Measurements from ENCODE around the gene CEP97.
"Not testable (repeated sequence)": the region's sequence is repeated elsewhere in the genome, so short reads cannot be mapped to it uniquely, and the experiment has no call there.

Gene CEP97

DNA sequence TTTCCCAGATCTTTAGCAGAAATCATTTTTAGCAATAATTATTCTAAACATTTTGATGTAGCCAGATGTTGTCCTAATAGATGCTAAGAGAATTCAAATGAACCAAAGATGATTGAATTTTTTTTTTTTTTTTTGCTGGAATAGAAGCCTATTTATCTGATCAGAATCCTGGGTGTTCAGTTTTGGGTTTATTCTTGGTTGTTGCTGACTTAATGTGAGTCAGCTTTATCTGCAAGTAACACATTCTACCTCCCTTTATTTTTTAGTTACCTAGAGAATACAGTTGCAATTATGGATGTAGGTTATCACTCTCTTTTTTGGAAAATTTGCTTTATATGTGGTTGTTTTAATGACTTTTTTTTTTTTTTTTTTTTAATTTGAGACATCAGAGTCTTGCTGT is 6.4 kb downstream of the CEP97 start:
- no peaks in the 10 kb centered on the region for H4K20me1 ChIP-seq (ENCODE audit: insufficient read depth, low read length)
- peaks cover 5% of the 10 kb centered on the region for H3K4me1 ChIP-seq (ENCODE audit: low read length)
- H3K9me3 ChIP-seq (ENCODE audit: insufficient read depth, low read length): no peaks in the 10 kb centered on the region
- H3K4me3 ChIP-seq (ENCODE audit: low read length): no peak overlapping the region
- peaks cover 26% of the 10 kb centered on the region for H3K36me3 ChIP-seq (replicated peaks; ENCODE audit: low read depth, low read length)
- peaks cover 3% of the 10 kb centered on the region; the same call in 1 of the 2 replicates for H3K79me2 ChIP-seq (ENCODE audit: low read length)
- H3K4me2 ChIP-seq (ENCODE audit: low read length): no peak overlapping the region
- H3K9ac ChIP-seq (ENCODE audit: low read length): no peak overlapping the region
- no peaks in the 10 kb centered on the region for H3K27me3 ChIP-seq (ENCODE audit: low read depth, low read length)
- no peak overlapping the region for H2AFZ ChIP-seq (ENCODE audit: low read depth, low read length)
- no peak overlapping the region for H3K27ac ChIP-seq (ENCODE audit: low read length)
- TF ChIP-seq CTCF (IDR thresholded peaks at IDR 0.05; ENCODE audit: low read depth, low read length) (no peak), EZH2phosphoT487 (IDR thresholded peaks at IDR 0.05; ENCODE audit: low read depth) (no peak)

- H3K4me1 ChIP-seq (ENCODE audit: low read length): no peaks in the 10 kb centered on the region
- no peaks in the 10 kb centered on the region for H3K79me2 ChIP-seq (ENCODE audit: low read length)
- H3K9ac ChIP-seq (ENCODE audit: low read length): no peak overlapping the region
- H3K4me3 ChIP-seq (ENCODE audit: low read length): no peak overlapping the region
- H3K27me3 ChIP-seq (ENCODE audit: low read depth, low read length): no peaks in the 10 kb centered on the region
- H3K4me2 ChIP-seq (ENCODE audit: low read length): no peak overlapping the region
- no peak overlapping the region for H3K27ac ChIP-seq (ENCODE audit: low read length)
- no peak overlapping the region for H2AFZ ChIP-seq (ENCODE audit: low read depth, low read length)
- H4K20me1 ChIP-seq (ENCODE audit: insufficient read depth, low read length): no peaks in the 10 kb centered on the region
- TF ChIP-seq CTCF (IDR thresholded peaks at IDR 0.05; ENCODE audit: low read depth, low read length) (no peak), EZH2phosphoT487 (IDR thresholded peaks at IDR 0.05; ENCODE audit: low read depth) (no peak)
- H3K36me3 ChIP-seq (replicated peaks; ENCODE audit: low read depth, low read length): peaks cover 23% of the 10 kb centered on the region
- no peaks in the 10 kb centered on the region for H3K9me3 ChIP-seq (ENCODE audit: insufficient read depth, low read length)
Measured at GRCh38 chr3:101732240-101732641, 7.8 kb downstream of the CEP97 start.

DNA sequence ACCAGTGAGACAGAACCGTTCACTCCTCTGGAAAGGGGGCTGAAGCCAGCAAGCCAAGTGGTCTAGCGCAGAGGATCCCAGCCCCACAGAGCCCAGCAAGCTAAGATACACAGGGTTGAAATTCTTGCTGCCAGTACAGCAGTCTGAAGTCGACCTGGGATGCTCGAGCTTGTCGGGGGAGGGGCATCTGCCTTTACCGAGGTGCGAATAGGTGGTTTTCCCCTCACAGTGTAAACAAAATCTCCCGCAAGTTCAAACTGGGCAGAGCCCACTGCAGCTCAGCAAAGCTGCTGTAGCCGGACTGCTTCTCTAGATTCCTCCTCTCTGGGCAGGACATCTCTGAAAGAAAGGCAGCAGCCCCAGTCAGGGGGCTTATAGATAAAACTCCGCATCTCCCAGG is 11.4 kb downstream of the CEP97 start:
- no peak for TF ChIP-seq EZH2phosphoT487 (IDR thresholded peaks at IDR 0.05; ENCODE audit: low read depth)
- Histone ChIP-seq H3K4me3 (ENCODE audit: low read length) (no peak overlapping the region), H3K27me3 (ENCODE audit: low read depth, low read length) (no peaks in the 10 kb centered on the region), H3K9ac (ENCODE audit: low read length) (no peak overlapping the region), H3K27ac (ENCODE audit: low read length) (no peak overlapping the region), H3K4me2 (ENCODE audit: low read length) (no peak overlapping the region), H3K4me1 (ENCODE audit: low read length) (no peaks in the 10 kb centered on the region), H3K79me2 (ENCODE audit: low read length) (no peaks in the 10 kb centered on the region), H2AFZ (ENCODE audit: low read depth, low read length) (no peak overlapping the region), H4K20me1 (ENCODE audit: insufficient read depth, low read length) (no peaks in the 10 kb centered on the region), H3K36me3 (replicated peaks; ENCODE audit: low read depth, low read length) (peaks cover 23% of the 10 kb centered on the region), H3K9me3 (ENCODE audit: insufficient read depth, low read length) (no peaks in the 10 kb centered on the region)

DNA sequence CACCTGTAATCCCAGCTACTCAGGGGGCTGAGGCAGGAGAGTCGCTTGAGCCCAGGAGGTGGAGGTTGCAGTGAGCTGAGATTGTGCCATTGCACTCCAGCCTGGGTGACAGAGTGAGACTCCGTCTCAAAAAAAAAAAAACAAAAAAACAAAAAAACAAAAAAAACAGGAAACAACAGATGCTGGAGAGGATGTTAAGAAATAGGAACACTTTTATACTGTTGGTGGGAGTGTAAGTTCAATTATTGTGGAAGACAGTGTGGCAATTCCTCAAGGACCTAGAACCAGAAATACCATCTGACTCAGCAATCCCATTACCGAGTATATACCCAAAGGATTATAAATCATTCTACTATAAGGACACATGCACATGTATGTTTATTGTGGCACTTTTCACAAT is 17.5 kb downstream of the CEP97 start:
- H2AFZ ChIP-seq (ENCODE audit: low read depth, low read length); H3K36me3 ChIP-seq (replicated peaks; ENCODE audit: low read depth, low read length); H4K20me1 ChIP-seq (ENCODE audit: insufficient read depth, low read length); H3K79me2 ChIP-seq (ENCODE audit: low read length); H3K27me3 ChIP-seq (ENCODE audit: low read depth, low read length); H3K4me3 ChIP-seq (ENCODE audit: low read length); H3K4me2 ChIP-seq (ENCODE audit: low read length); H3K27ac ChIP-seq (ENCODE audit: low read length); H3K9ac ChIP-seq (ENCODE audit: low read length); H3K4me1 ChIP-seq (ENCODE audit: low read length); H3K9me3 ChIP-seq (ENCODE audit: insufficient read depth, low read length): not testable (repeated sequence)

GRCh38 chr3:101744811-101745210 is 20.4 kb downstream of the CEP97 start:
- Histone ChIP-seq H3K9ac (ENCODE audit: low read length) (no peak overlapping the region), H3K79me2 (ENCODE audit: low read length) (no peaks in the 10 kb centered on the region), H3K4me3 (ENCODE audit: low read length) (no peak overlapping the region), H3K9me3 (ENCODE audit: insufficient read depth, low read length) (no peaks in the 10 kb centered on the region), H4K20me1 (ENCODE audit: insufficient read depth, low read length) (no peaks in the 10 kb centered on the region), H3K27me3 (ENCODE audit: low read depth, low read length) (no peaks in the 10 kb centered on the region), H2AFZ (ENCODE audit: low read depth, low read length) (no peak overlapping the region), H3K27ac (ENCODE audit: low read length) (no peak overlapping the region), H3K4me1 (ENCODE audit: low read length) (no peaks in the 10 kb centered on the region), H3K36me3 (replicated peaks; ENCODE audit: low read depth, low read length) (peaks cover 3% of the 10 kb centered on the region), H3K4me2 (ENCODE audit: low read length) (no peak overlapping the region)
- no peak for TF ChIP-seq CTCF (IDR thresholded peaks at IDR 0.05; ENCODE audit: low read depth, low read length)
- TF ChIP-seq EZH2phosphoT487 (IDR thresholded peaks at IDR 0.05; ENCODE audit: low read depth): no peak

GRCh38 chr3:101745934-101746333 is 21.5 kb downstream of the CEP97 start:
- H2AFZ ChIP-seq (ENCODE audit: low read depth, low read length); H3K9me3 ChIP-seq (ENCODE audit: insufficient read depth, low read length); H3K27me3 ChIP-seq (ENCODE audit: low read depth, low read length); H3K79me2 ChIP-seq (ENCODE audit: low read length); H3K4me3 ChIP-seq (ENCODE audit: low read length); H3K9ac ChIP-seq (ENCODE audit: low read length); H4K20me1 ChIP-seq (ENCODE audit: insufficient read depth, low read length); H3K4me1 ChIP-seq (ENCODE audit: low read length); H3K27ac ChIP-seq (ENCODE audit: low read length); H3K4me2 ChIP-seq (ENCODE audit: low read length); H3K36me3 ChIP-seq (replicated peaks; ENCODE audit: low read depth, low read length): not testable (repeated sequence)

GRCh38 chr3:101753386-101754113 is 29.1 kb downstream of the CEP97 start:
- H2AFZ ChIP-seq (ENCODE audit: low read depth, low read length); H3K4me3 ChIP-seq (ENCODE audit: low read length); H3K27me3 ChIP-seq (ENCODE audit: low read depth, low read length); H3K4me1 ChIP-seq (ENCODE audit: low read length); H3K4me2 ChIP-seq (ENCODE audit: low read length); H3K79me2 ChIP-seq (ENCODE audit: low read length); H3K27ac ChIP-seq (ENCODE audit: low read length); H3K9ac ChIP-seq (ENCODE audit: low read length); H4K20me1 ChIP-seq (ENCODE audit: insufficient read depth, low read length); H3K9me3 ChIP-seq (ENCODE audit: insufficient read depth, low read length): not testable (repeated sequence)
- H3K36me3 ChIP-seq (replicated peaks; ENCODE audit: low read depth, low read length): peaks cover 28% of the 10 kb centered on the region

All from OCI-LY3 (cell line).